Suprapubic skin (tissue), 4 donors: Measurements from ENCODE around the gene CHRND. TPM values are rescaled to one million over a fixed set of nuclear protein-coding genes. Genes with fewer than 3 reads are reported as not detected.

Experiments used
- DNase-seq, 2 donors: peaks; one replicate each; pipeline ENCODE4 v3.0.0-alpha.2; 2019; ENCODE audit warnings: low spot score in 2 of 2
- H3K27ac ChIP-seq: fragments of 200-600 bp; sonication (generic); one replicate; pipeline ENCODE4 v1.5.1; 2019
- H3K27me3 ChIP-seq: fragments of 200-600 bp; sonication (generic); one replicate; pipeline ENCODE4 v1.5.1; 2019
- H3K36me3 ChIP-seq: fragments of 200-600 bp; sonication (generic); one replicate; pipeline ENCODE4 v1.5.1; 2019
- H3K4me1 ChIP-seq: fragments of 200-600 bp; sonication (generic); one replicate; pipeline ENCODE4 v1.5.1; 2019
- H3K4me3 ChIP-seq: fragments of 200-600 bp; sonication (generic); one replicate; pipeline ENCODE4 v1.5.1; 2019; ENCODE audit warnings: mild to moderate bottlenecking
- H3K9me3 ChIP-seq: fragments of 200-600 bp; sonication (generic); one replicate; pipeline ENCODE4 v1.5.1; 2019
- EP300 ChIP-seq: sonication (generic); formaldehyde crosslinking; IDR thresholded peaks from one replicate; pipeline ENCODE4 v1.6.1; 2017; ENCODE audit warnings: antibody characterized with exemption
- POLR2A ChIP-seq, 2 donors: fragments of 450-650 bp; IDR thresholded peaks; one replicate each; pipeline ENCODE4 v1.6.1; 2017; ENCODE audit warnings: antibody characterized with exemption in 2 of 2, mild to moderate bottlenecking in 2 of 2, moderate library complexity in 2 of 2
- POLR2AphosphoS5 ChIP-seq, 3 donors: sonication (generic); formaldehyde crosslinking; IDR thresholded peaks; one replicate each; pipeline ENCODE4 v1.6.1; 2017; ENCODE audit warnings: antibody characterized with exemption in 3 of 3
- WGBS: methylation state at CpG from one replicate; pipeline ENCODE4 v1.1.5; 2018; 5-methylcytosine and 5-hydroxymethylcytosine counted together
- total RNA-seq, 4 donors: library from RNA; depleted of rRNA; stranded (reverse); fragments of >200 nt; gene quantifications; one replicate each; pipeline ENCODE4 v1.1.0, GENCODE V29; 2016
- TF ChIP-seq, protein P1 (sequence below), 2 donors: fragments of 200-600 bp in 1 of 2; fragments of 450-650 bp in 1 of 2; sonication (generic) in 1 of 2; IDR thresholded peaks; one replicate each; pipeline ENCODE4 v1.5.1; 2016 to 2019; ENCODE audit warnings: antibody characterized with exemption in 2 of 2, mild to moderate bottlenecking in 1 of 2, moderate library complexity in 1 of 2

The CHRND gene
- total RNA-seq, 4 donors from 2014 or later, result not detected

DNA sequence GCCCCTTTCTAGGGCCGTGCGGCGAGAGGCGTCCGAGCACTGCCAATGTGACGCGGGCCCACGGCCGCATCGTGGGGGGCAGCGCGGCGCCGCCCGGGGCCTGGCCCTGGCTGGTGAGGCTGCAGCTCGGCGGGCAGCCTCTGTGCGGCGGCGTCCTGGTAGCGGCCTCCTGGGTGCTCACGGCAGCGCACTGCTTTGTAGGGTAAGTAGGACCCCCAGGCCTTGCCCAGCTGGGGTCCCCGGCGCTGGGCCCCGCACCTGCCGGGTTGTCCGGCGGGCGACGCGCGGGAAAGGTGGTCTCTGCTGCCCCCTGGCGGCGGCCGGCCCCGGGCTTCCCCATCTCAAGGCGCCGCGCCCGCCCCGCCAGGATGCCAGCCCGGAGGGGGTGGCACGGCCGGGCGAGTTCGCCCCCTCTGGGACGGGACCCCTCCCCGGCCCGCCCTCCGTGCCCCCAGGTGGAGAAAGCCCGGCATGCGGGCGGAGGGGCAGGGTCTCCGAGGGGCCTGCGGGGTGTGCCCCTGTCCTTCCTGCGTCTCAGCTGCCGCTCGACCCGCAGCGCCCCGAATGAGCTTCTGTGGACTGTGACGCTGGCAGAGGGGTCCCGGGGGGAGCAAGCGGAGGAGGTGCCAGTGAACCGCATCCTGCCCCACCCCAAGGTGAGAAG is 3.9 kb upstream of the CHRND start:
- Histone ChIP-seq H3K4me1 (peaks cover 35% of the 10 kb centered on the region), H3K9me3 (no peaks in the 10 kb centered on the region), H3K27me3 (peaks cover 86% of the 10 kb centered on the region), H3K36me3 (no peaks in the 10 kb centered on the region), H3K4me3 (peak overlapping the region; percentile 28), H3K27ac (no peak overlapping the region)
- no peak for TF ChIP-seq POLR2AphosphoS5 (IDR thresholded peaks at IDR 0.05)
- TF ChIP-seq, protein P1, sequence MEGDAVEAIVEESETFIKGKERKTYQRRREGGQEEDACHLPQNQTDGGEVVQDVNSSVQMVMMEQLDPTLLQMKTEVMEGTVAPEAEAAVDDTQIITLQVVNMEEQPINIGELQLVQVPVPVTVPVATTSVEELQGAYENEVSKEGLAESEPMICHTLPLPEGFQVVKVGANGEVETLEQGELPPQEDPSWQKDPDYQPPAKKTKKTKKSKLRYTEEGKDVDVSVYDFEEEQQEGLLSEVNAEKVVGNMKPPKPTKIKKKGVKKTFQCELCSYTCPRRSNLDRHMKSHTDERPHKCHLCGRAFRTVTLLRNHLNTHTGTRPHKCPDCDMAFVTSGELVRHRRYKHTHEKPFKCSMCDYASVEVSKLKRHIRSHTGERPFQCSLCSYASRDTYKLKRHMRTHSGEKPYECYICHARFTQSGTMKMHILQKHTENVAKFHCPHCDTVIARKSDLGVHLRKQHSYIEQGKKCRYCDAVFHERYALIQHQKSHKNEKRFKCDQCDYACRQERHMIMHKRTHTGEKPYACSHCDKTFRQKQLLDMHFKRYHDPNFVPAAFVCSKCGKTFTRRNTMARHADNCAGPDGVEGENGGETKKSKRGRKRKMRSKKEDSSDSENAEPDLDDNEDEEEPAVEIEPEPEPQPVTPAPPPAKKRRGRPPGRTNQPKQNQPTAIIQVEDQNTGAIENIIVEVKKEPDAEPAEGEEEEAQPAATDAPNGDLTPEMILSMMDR (IDR thresholded peaks at IDR 0.05), result peak in 1 of 2 donors; percentile 96
- WGBS, result no CpG with 5 or more reads among the region's 66 CpGs
- no peak for DNase-seq

DNA sequence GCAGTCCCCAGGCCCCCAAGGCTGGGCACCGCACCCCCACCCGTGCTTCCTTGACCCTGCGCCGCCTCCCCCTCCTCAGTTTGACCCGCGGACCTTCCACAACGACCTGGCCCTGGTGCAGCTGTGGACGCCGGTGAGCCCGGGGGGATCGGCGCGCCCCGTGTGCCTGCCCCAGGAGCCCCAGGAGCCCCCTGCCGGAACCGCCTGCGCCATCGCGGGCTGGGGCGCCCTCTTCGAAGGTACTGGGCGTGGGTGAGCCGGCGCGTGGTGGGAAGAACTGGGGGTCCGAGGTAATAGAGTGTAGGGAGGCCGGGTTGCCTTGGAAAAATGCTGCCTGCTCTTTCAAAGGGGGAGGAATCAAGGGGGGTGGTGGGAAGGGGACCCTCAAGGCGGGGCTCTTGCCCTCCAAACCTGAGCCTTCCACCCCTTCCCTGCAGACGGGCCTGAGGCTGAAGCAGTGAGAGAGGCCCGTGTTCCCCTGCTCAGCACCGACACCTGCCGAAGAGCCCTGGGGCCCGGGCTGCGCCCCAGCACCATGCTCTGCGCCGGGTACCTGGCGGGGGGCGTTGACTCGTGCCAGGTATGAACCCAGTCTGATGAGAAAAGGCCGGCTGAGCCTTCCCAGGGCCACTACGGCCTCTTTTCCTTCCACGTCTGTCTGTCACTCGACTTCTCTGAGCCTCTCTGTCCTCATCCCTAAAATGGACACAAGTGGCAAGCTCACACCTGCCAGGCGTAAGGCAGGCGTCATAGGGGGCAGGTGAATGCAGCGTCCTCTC is 3.1 kb upstream of the CHRND start:
- Histone ChIP-seq H3K4me3 (peak overlapping the region; percentile 28), H3K27ac (no peak overlapping the region), H3K27me3 (peaks cover 86% of the 10 kb centered on the region), H3K36me3 (no peaks in the 10 kb centered on the region), H3K9me3 (no peaks in the 10 kb centered on the region), H3K4me1 (peaks cover 35% of the 10 kb centered on the region)
- TF ChIP-seq POLR2AphosphoS5 (IDR thresholded peaks at IDR 0.05) (no peak), EP300 (no peak), POLR2A (IDR thresholded peaks at IDR 0.05) (no peak)
- TF ChIP-seq, protein P1 (IDR thresholded peaks at IDR 0.05), result no peak
- WGBS, result 23% methylated on average over 17 of the region's 46 CpGs
- DNase-seq, result no peak

DNA sequence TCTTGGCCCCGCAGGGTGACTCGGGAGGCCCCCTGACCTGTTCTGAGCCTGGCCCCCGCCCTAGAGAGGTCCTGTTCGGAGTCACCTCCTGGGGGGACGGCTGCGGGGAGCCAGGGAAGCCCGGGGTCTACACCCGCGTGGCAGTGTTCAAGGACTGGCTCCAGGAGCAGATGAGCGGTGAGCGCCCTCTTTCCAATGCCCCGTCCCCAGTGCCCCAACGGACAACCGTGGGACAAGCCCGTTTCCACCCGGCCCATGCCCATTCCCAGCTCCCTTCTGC is 2.6 kb upstream of the CHRND start:
- H3K27me3 ChIP-seq, result peaks cover 84% of the 10 kb centered on the region

DNA sequence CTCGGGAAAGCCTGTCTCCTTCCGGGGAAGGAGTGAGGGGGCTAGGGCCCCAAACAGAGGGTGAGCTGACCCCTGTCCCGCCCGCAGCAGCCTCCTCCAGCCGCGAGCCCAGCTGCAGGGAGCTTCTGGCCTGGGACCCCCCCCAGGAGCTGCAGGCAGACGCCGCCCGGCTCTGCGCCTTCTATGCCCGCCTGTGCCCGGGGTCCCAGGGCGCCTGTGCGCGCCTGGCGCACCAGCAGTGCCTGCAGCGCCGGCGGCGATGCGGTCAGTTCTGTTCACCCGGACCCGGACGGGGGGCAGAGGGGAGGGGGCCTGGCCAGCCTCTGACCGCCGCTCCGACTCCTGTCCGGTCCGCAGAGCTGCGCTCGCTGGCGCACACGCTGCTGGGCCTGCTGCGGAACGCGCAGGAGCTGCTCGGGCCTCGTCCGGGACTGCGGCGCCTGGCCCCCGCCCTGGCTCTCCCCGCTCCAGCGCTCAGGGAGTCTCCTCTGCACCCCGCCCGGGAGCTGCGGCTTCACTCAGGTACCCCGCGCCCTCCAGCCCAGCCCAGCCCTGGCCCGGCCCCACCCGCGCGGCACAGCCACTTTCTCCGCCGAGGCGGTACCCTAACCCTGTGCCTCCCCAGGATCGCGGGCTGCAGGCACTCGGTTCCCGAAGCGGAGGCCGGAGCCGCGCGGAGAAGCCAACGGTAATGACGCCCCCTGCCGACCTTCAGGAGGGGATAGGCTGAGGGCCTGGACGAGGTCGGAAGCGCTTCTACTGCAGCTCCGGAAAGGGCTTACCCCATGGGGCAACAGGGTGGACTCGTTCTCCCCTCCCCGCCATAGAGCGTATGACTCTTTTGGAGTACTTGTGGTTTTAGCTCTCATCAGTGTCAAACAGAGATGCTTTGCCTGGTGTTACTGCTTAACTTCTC is 2.0 kb upstream of the CHRND start:
- Histone ChIP-seq H3K4me1 (peaks cover 35% of the 10 kb centered on the region), H3K9me3 (no peaks in the 10 kb centered on the region), H3K27me3 (peaks cover 78% of the 10 kb centered on the region), H3K27ac (no peak overlapping the region), H3K36me3 (no peaks in the 10 kb centered on the region), H3K4me3 (peak overlapping the region; percentile 42)
- DNase-seq, result no peak
- WGBS, result under 1% methylated on average over 39 of the region's 75 CpGs
- TF ChIP-seq, protein P1 (IDR thresholded peaks at IDR 0.05), result no peak
- TF ChIP-seq POLR2A (IDR thresholded peaks at IDR 0.05), result no peak
- TF ChIP-seq EP300, result no peak
- TF ChIP-seq POLR2AphosphoS5 (IDR thresholded peaks at IDR 0.05), result no peak

More for the DNA sequence above, 2.6 kb upstream of the CHRND start:
- no peak for DNase-seq
- Histone ChIP-seq H3K27ac (no peak overlapping the region), H3K36me3 (no peaks in the 10 kb centered on the region), H3K9me3 (no peaks in the 10 kb centered on the region), H3K4me3 (peak overlapping the region; percentile 42), H3K4me1 (peaks cover 35% of the 10 kb centered on the region)
- no CpG with 5 or more reads among the region's 16 CpGs for WGBS
- TF ChIP-seq POLR2A (IDR thresholded peaks at IDR 0.05) (no peak), POLR2AphosphoS5 (IDR thresholded peaks at IDR 0.05) (no peak), EP300 (no peak)
- TF ChIP-seq, protein P1 (IDR thresholded peaks at IDR 0.05), result no peak

DNA sequence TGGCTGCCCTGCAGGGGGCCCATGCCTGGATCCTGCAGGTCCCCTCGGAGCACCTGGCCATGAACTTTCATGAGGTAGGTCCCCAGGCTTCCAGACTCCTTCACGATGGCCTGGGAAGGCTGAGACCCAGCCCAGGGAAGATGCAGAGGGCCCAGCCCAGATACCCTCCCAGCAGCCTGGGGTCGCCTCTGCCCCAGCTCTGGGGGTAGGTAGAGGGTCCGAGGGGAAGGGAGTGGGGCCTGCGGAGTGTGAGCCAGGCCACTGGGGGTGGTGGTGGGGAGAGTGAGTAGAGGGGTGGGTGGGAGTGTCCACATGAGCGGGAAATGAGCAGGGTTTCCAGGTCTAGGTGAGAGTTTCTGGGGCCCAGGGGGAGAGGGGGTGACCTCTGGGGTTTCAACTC is 1.2 kb upstream of the CHRND start:
- Histone ChIP-seq H3K27ac (no peak overlapping the region), H3K9me3 (no peaks in the 10 kb centered on the region), H3K4me1 (peaks cover 35% of the 10 kb centered on the region), H3K36me3 (no peaks in the 10 kb centered on the region), H3K4me3 (no peak overlapping the region), H3K27me3 (peaks cover 72% of the 10 kb centered on the region)
- no peak for DNase-seq
- WGBS, result 90% methylated on average over 4 of the region's 6 CpGs
- TF ChIP-seq EP300 (no peak), POLR2A (IDR thresholded peaks at IDR 0.05) (no peak), POLR2AphosphoS5 (IDR thresholded peaks at IDR 0.05) (no peak)
- TF ChIP-seq, protein P1 (IDR thresholded peaks at IDR 0.05), result no peak
